ACC112 (cell line): ENCODE results near the gene C11orf21.

Source experiments
- H2AFZ ChIP-seq: fragments of 200-600 bp; sonication (generic); one replicate; pipeline ENCODE4 v1.6.0; 2017; ENCODE audit warnings: antibody characterized with exemption, low read length; ENCODE audit not compliant: unreplicated experiment
- H3K27ac ChIP-seq: fragments of 200-600 bp; sonication (generic); 2 replicates; pipeline ENCODE4 v1.5.1; 2014; ENCODE audit warnings: low read depth, mild to moderate bottlenecking, antibody characterized with exemption, low read length, moderate library complexity
- H3K27me3 ChIP-seq: fragments of 200-600 bp; sonication (generic); 2 replicates; pipeline ENCODE4 v1.6.1; 2014; ENCODE audit warnings: mild to moderate bottlenecking, antibody characterized with exemption, low read length, moderate library complexity, mixed read lengths; ENCODE audit not compliant: insufficient read depth
- H3K36me3 ChIP-seq: fragments of 200-600 bp; sonication (generic); 2 replicates; pipeline ENCODE4 v1.6.1; 2016; ENCODE audit warnings: mild to moderate bottlenecking, antibody characterized with exemption, low read length, moderate library complexity, mixed read lengths; ENCODE audit not compliant: insufficient read depth
- H3K4me1 ChIP-seq: fragments of 200-600 bp; sonication (generic); one replicate; pipeline ENCODE4 v1.6.1; 2016; ENCODE audit warnings: low read length, mixed read lengths; ENCODE audit not compliant: insufficient read depth, unreplicated experiment, control insufficient read depth
- H3K4me3 ChIP-seq: fragments of 200-600 bp; sonication (generic); 2 replicates; pipeline ENCODE4 v1.5.1; 2014; ENCODE audit warnings: mild to moderate bottlenecking, low read depth, low read length
- H3K79me2 ChIP-seq: fragments of 200-600 bp; sonication (generic); one replicate; pipeline ENCODE4 v1.6.0; 2016; ENCODE audit warnings: low read length; ENCODE audit not compliant: control insufficient read depth, unreplicated experiment, insufficient read depth

Gene C11orf21

DNA sequence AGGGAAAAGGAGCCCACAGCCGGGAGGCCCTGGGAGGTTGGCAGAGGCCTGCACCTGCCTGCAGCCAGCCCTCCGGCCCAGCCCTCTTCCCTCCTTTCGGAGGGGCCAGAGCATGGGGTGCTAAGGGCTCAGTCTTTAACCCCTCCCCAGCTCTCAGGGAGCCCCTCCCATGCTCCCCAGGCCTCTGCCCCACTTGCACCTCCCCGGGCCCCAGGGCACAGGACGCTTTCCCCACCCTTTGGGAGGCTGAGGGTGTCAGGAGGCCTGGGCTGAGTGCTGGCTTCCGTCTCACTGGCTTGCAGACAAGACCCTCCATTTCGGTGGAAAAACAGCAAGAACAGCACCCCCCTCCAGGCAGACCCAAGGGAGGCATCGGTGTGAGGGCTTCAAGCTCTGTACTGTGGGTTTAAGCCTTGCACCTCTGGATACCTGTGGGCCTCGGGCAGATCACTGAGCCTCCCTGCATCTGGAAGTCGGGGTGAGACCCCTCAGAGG lies 38.6 kb downstream of the C11orf21 start:
- Histone ChIP-seq H2AFZ (no peak overlapping the region), H3K27me3 (peaks cover 51% of the 10 kb centered on the region), H3K27ac (no peak overlapping the region), H3K4me3 (no peak overlapping the region), H3K36me3 (no peaks in the 10 kb centered on the region), H3K4me1 (no peaks in the 10 kb centered on the region), H3K79me2 (no peaks in the 10 kb centered on the region)

DNA sequence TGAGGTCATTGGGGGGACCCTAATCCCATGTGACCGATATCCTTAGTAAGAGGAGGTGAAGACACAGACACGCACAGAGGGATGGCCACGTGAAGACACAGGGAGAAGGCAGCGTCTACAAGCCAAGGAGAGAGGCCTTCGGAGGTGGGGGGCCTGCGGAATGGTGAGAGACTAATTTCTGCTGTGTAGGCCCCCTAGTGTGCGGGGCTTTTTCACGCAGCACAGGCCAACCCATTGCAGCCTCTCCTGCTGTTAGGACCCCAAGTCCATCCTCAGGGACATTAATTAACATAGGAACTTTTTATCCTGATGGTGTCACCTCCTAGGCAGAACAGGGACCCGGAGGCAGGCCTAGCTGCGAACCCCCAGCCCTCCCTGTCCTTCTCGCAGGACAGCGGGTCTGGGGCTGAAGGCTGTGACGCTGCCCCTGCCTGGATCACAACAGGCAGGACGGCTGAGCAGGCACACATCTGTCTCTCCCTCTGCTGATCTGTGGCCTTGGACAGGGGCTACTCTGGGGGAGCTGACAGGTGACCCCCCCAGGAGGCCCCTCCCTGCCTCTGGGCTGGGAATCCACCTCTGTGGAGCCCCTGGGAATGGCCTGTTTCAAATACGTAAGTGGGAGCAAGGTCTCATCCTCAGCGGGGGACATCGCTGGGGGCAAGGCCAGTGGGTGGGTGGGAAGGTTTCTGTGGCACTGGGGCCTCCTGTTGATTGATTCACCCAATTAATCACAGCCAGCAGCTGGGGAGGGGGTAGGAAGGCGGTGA lies 39.2 kb downstream of the C11orf21 start:
- Histone ChIP-seq H3K4me1 (no peaks in the 10 kb centered on the region), H3K79me2 (no peaks in the 10 kb centered on the region), H2AFZ (no peak overlapping the region), H3K27me3 (peaks cover 45% of the 10 kb centered on the region), H3K36me3 (no peaks in the 10 kb centered on the region), H3K27ac (no peak overlapping the region), H3K4me3 (no peak overlapping the region)

DNA sequence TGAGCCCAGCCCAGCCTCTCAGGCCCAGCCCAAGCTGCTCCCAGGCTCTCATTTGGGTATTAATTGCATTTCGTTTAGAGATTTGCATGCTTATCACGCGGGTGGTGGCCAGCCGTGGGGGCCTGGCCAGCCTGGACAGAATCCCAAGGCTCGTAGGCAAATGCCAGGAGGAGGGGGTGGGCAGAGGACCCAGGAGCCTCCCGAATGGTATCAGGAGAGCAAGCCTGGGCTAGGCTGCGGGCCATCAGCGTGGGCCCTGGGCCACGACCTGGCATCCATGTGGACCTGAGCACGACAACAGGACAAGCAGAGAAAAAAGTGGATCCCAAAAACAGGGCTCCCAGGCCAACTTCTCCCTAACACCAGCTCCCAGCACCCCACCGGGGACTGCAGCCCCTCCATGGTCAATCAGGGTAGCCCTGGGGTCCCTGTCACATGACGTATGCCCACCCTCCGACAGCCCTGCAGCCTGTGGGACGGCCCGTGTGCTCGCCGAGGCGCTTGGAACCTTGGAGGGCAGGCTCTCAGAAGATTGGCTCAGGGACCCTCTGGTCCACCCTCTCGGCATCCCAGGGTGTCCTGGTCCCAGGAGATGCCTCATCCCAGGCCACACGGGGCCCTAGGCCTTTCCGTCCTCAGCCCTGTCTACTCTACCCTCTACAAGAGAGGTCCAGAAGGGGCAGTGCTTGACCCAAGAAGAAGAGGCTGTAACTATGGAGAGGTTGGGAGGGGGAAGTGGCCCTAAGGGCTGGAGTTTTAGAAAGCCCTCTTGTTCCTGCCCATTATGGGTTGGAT lies 40.1 kb downstream of the C11orf21 start:
- H3K36me3 ChIP-seq: no peaks in the 10 kb centered on the region
- H3K27me3 ChIP-seq: peaks cover 38% of the 10 kb centered on the region; the same call in 1 of the 2 replicates
- H3K27ac ChIP-seq: no peak overlapping the region
- H2AFZ ChIP-seq: no peak overlapping the region
- H3K79me2 ChIP-seq: no peaks in the 10 kb centered on the region
- no peak overlapping the region for H3K4me3 ChIP-seq
- H3K4me1 ChIP-seq: no peaks in the 10 kb centered on the region

DNA sequence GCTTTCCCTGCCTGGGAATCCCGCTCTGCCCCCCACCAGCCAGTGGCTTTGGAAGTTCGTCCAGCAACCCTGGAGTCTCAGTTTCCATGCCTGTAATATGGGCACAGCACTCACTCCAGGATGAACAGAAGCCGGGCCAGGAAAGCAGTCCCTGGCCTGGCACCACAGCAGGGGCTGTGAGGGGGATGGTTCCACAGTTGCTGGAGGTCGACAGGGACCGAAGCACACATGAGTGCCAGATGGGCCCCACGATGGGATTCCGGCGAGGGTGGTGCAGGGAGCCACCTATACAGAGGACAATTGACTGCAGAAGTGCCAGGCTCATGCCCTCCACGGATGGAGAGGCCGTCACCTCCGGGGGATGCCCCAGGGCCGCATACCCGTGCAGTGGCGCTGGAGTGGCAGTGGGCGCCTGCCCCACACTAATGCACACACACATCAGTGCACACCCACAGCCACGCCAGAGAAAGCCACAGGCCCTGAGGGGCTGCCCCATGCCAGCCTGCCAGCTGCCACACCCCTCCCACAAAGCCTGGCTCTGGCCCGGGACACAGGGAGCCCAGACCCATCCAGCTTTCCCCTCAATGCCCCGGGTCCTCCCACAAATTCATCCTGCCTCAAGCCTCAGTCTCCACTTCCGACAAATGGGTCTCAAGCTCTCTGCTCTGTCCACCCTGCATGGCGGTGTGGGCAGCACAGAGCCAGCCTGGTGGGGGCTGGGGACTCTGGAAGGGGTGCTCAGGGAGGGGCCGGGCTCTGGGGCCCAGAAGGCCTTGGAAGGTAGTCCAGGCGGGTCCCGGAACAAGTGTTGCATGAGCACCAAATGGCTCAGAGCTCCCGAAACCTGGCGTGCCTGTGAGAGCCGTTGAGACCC lies 41.0 kb downstream of the C11orf21 start:
- no peak overlapping the region for H2AFZ ChIP-seq
- no peaks in the 10 kb centered on the region for H3K4me1 ChIP-seq
- peaks cover 42% of the 10 kb centered on the region; the same call in 1 of the 2 replicates for H3K27me3 ChIP-seq
- no peaks in the 10 kb centered on the region for H3K36me3 ChIP-seq
- H3K27ac ChIP-seq: no peak overlapping the region
- H3K4me3 ChIP-seq: no peak overlapping the region
- H3K79me2 ChIP-seq: no peaks in the 10 kb centered on the region

DNA sequence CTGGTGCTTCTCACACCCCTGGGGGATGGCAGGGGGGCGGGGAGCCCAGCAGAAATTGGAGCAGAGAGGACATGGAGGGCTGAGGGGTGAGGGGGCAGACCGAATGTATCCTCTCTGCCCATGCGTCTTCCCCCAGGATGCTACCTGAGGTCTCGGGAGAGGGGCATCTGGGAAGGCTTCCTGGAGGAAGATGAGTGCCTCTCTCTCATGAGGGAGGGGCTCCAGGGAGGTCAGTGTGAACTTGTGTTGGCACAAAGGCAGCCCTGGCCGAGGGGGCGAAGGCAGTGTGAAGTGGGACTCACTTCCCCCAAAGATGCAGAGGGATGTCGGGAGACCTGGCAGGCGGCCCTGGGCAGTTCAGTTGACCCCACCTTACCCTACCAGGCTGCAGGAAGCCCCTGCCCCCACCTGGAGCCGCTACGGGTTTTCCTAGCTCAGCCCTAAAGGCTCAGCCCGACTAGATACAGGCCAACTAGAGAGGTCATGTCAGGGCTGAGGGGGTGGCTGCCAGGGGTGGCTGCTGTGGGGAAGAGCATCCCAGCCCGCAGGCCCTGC lies 41.7 kb downstream of the C11orf21 start:
- no peaks in the 10 kb centered on the region for H3K36me3 ChIP-seq
- H3K27me3 ChIP-seq: peaks cover 41% of the 10 kb centered on the region; the same call in 1 of the 2 replicates
- no peaks in the 10 kb centered on the region for H3K4me1 ChIP-seq
- H2AFZ ChIP-seq: no peak overlapping the region
- no peaks in the 10 kb centered on the region for H3K79me2 ChIP-seq
- H3K4me3 ChIP-seq: no peak overlapping the region
- H3K27ac ChIP-seq: no peak overlapping the region

DNA sequence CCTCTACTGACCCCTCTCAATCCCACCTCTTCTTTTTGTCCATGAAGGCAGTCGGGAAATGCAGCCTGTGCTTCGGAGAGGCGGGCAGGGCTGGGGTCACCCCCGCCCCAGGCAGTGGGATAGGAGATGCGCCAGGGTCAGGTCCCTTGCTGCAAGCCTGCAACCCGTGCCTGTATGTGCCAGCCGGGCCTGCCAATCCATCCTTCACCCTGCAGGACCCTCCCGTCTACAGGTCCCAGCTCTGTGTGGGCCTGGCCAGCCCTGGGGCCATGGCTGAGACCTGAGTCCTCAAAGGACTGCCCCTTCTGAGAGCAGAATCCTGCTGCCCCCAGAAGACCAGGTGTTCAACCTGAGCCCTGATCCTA lies 42.3 kb downstream of the C11orf21 start:
- Histone ChIP-seq H3K36me3 (no peaks in the 10 kb centered on the region), H2AFZ (no peak overlapping the region), H3K27ac (no peak overlapping the region), H3K4me3 (no peak overlapping the region), H3K79me2 (no peaks in the 10 kb centered on the region), H3K4me1 (no peaks in the 10 kb centered on the region), H3K27me3 (peaks cover 41% of the 10 kb centered on the region; the same call in 1 of the 2 replicates)

DNA sequence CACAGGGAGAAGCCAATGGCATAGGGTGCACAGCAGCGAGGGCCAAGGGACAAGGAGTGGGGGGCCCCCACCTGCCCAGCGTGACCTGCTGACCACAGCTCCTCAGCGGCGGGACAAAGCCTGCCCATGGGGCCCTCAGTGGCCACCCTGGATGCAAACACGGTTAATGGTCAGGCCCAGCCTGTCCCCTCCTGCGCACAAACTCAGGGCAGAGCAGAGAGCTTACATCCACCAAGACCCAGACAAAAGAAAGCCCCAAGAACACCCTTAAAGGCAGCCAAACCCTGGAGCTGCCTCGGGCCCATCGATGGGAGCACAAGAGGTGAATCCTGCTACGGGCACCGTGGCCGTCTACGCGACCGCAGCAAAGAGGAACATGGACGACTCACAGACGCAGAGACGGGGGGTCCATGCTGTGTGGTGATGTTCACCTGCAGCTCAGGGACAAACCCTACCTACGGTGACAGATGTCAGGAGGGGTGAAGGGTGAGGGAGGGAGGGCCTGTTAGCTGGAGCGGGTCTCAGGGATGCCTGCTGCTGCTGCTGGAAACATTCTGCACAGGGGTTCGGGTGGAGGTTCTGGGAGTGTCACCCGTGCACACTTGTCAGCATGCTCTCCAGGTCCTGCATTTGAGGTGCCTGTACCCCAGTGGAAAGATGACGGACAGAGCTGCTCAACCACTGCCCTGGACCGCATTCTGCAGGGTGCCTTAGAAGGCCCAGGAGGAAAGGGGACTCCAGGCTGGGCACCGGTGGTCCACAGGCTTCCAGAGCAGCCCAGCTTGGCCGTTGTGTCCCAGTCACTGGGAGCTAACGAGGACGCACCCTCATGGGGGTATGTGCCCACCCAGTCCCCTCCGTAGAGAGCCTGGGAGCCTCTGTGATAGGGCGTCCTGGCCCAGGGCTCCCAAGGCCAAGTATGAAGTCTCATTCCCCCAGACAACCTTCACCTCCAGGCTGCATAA lies 42.9 kb downstream of the C11orf21 start:
- Histone ChIP-seq H3K4me3 (no peak overlapping the region), H3K4me1 (no peaks in the 10 kb centered on the region), H2AFZ (no peak overlapping the region), H3K79me2 (no peaks in the 10 kb centered on the region), H3K27me3 (peaks cover 41% of the 10 kb centered on the region; the same call in 1 of the 2 replicates), H3K36me3 (no peaks in the 10 kb centered on the region), H3K27ac (no peak overlapping the region)

DNA sequence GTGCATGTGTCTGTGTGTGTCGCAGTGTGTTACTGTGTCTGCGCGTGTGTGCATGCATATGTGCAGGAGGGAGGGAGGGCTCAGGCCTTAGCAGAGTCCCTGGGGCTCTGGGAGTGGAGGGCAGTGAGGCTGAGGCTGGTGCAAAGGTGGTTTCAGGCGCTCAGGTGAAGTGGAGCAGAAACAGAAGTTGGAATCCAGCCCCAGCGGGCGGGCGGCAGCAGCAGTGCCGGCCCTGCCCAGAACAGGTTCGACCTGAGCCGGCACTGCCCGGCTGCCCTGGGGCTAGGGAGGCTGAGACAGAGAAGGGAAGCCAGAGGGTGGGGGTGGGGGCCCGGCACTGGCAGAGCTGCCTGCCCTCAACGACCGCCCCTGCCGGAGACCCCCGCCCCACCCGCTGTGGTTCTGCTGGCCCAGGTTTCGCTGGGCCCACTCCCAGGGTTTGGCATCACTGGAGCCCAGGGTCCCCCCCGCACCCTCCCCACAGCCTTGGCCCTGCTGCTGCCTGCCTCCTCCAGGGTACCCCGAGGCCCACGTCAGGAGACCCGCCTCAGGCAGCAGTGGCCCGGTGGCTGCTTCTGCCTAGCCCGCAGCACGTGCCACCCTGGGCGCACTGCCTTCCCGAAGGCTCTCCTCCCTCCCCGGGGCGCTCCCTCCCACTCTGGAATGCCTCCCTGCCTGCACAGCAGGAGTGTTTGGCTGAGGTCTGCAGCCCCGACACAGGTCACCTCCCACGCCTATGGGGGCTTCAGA lies 44.6 kb downstream of the C11orf21 start:
- Histone ChIP-seq H3K4me1 (no peaks in the 10 kb centered on the region), H2AFZ (no peak overlapping the region), H3K4me3 (no peak overlapping the region), H3K36me3 (no peaks in the 10 kb centered on the region), H3K27ac (no peak overlapping the region), H3K79me2 (no peaks in the 10 kb centered on the region), H3K27me3 (peaks cover 44% of the 10 kb centered on the region)

DNA sequence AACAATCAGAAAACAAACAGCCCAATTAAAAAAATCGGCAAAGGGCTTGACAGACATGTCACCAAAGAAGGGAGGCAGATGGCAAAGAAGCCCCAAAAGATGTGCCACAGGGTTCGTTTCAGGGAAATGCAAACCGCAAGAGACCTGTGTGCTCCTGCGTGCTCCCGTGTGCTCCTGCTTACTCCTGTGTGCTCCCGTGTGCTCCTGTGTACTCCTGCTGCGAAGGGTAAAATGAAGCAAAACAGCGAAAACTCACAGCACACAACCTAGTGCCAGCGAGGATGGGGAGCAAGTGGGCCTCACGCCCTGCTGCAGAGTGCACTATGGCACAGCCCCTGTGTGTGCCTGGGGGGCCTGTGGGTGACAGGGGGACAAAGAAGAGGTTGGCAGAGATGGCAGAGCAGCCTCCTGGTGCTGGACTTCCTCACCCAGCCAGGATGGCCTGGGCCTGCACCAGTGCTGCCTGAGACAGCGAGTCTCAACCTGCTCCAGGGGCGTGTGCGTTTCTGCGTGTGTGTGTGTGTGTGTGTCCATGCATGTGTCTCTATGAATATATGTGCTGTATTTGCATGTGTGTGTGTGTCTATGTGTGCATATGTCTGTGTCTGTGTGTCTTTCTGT lies 45.3 kb downstream of the C11orf21 start:
- H3K27me3 ChIP-seq: peaks cover 46% of the 10 kb centered on the region
- H3K4me3 ChIP-seq: no peak overlapping the region
- no peak overlapping the region for H3K27ac ChIP-seq

More for the DNA sequence above, 45.3 kb downstream of the C11orf21 start:
- Histone ChIP-seq H3K36me3 (no peaks in the 10 kb centered on the region), H3K79me2 (no peaks in the 10 kb centered on the region), H2AFZ (no peak overlapping the region), H3K4me1 (no peaks in the 10 kb centered on the region)
